ENCODE data around the gene ANKRD28.

DNA sequence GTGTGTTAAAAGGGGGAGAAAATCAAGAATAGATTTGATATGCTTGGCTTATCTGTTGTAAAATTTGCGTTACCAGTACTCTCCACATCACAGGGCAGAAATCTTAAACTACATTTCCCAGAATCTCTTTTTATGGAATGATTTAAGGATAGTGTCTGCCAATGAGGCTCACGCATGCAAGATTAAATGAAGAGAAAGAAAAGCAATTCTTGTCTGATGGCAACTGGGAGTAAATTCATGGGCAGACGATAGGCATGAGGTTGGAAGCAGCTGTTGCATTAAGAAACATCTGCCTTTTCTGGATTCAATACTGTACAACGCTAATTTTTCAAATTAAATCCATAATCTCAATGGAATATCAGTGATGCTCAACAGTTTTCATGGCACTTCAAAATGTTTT, 27.2 kb upstream of the ANKRD28 start:
- TF ChIP-seq, protein P1, sequence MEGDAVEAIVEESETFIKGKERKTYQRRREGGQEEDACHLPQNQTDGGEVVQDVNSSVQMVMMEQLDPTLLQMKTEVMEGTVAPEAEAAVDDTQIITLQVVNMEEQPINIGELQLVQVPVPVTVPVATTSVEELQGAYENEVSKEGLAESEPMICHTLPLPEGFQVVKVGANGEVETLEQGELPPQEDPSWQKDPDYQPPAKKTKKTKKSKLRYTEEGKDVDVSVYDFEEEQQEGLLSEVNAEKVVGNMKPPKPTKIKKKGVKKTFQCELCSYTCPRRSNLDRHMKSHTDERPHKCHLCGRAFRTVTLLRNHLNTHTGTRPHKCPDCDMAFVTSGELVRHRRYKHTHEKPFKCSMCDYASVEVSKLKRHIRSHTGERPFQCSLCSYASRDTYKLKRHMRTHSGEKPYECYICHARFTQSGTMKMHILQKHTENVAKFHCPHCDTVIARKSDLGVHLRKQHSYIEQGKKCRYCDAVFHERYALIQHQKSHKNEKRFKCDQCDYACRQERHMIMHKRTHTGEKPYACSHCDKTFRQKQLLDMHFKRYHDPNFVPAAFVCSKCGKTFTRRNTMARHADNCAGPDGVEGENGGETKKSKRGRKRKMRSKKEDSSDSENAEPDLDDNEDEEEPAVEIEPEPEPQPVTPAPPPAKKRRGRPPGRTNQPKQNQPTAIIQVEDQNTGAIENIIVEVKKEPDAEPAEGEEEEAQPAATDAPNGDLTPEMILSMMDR (IDR thresholded peaks at IDR 0.05), result no peak
- no peak for TF ChIP-seq POLR2A (IDR thresholded peaks at IDR 0.05)
